ENCODE data around the gene THUMPD2. TPM values are rescaled to one million over a fixed set of nuclear protein-coding genes. Genes with fewer than 3 reads are reported as not detected.

The THUMPD2 gene, protein sequence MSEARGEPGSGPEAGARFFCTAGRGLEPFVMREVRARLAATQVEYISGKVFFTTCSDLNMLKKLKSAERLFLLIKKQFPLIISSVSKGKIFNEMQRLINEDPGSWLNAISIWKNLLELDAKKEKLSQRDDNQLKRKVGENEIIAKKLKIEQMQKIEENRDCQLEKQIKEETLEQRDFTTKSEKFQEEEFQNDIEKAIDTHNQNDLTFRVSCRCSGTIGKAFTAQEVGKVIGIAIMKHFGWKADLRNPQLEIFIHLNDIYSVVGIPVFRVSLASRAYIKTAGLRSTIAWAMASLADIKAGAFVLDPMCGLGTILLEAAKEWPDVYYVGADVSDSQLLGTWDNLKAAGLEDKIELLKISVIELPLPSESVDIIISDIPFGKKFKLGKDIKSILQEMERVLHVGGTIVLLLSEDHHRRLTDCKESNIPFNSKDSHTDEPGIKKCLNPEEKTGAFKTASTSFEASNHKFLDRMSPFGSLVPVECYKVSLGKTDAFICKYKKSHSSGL
- total RNA-seq = 7.0 and 8.1 TPM in 2 replicates

DNA sequence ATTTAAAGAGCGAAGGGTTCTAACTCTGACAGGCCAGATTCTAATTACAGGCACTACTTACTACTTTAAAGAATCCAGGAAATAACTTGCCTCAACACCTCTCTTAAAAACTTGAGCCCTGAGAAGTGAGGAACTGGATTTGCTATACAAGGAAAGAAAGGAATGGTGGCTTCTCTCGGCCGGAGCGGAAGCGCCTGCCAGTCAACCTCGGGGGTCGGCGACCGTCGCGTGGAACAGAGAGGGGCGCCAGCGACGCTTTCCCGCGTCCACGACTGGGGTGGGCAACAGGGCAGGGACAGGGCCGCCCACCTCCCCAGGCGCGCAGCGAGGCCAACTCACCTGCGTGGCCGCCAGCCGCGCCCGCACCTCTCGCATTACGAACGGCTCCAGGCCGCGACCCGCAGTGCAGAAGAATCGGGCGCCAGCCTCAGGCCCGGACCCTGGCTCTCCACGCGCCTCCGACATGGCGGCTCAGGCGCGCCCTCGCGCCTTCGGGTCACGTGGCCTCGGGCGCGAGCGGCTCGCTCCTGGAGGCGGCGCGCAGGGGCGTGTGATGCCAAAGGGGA, at the start of gene THUMPD2:
Gene THUMPD2, minus strand, starts transcription at position 484 of the 566 bp plus-strand sequence. Its CDS starts 19 bp downstream, at position 465.

Other genes with a start within 250 kb of the THUMPD2 start
- 0.24 TPM in 1 of 2 replicates, not detected in the other for gene TMEM178A, start 113.3 kb downstream of the THUMPD2 start, total RNA-seq

Measured in hair follicle dermal papilla cell (primary cell).